CD4-positive, alpha-beta T cell treated with Interleukin-4 for 1 hour (primary cell): ENCODE results near the gene COL6A1.
"Not testable (repeated sequence)": the region's sequence is repeated elsewhere in the genome, so short reads cannot be mapped to it uniquely, and the experiment has no call there.

Experiments used
- DNase-seq, 2 donors: peaks; one replicate each; pipeline ENCODE4 v3.0.0-alpha.2; 2020 to 2022

COL6A1 gene

DNA sequence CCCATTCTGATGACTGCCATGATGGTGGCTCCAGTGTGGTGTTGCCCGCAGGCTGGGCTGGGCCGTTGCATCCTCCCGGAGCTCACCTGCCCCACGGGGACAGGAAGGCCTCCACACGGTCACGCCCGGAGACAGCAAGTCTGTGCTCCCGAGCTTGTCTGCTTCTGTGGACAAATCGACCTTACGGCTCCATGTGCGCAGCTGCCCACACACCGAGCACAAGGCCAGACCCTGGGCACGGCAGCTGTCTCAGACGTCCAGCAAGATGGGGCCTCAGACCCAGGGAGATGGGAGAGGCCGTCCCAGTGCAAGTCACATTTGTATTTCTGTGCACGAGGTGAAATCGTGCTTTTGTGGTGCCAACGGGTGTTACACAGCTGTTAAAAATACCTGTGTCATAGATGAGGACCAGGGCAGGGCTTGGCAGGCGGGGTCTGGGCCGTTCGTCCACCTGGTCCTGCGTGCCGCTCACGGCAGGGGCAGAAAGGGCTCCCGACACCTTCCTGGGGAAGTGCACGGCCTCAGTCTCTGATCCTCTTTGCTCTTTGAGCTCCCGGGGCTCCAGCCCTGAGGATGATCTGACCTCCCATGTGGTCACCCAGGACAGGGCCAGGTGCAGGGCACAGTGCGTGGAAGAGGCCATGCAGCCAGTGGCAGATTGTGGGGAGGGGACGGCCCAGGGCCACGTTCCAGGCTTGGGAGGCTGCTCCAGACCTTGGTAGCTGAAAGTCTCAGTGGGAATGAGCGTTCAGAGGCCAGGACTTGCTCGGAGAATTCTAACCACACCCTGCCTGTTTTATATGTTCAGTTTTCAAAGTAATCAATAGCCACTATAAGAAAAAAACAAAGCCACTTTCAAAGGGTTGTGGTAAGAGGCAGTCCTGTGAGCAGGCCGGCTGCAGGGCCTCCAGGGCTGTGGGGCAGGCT, 13.5 kb downstream of the COL6A1 start:
- DNase-seq = peak in 1 of 2 donors; percentile 10

DNA sequence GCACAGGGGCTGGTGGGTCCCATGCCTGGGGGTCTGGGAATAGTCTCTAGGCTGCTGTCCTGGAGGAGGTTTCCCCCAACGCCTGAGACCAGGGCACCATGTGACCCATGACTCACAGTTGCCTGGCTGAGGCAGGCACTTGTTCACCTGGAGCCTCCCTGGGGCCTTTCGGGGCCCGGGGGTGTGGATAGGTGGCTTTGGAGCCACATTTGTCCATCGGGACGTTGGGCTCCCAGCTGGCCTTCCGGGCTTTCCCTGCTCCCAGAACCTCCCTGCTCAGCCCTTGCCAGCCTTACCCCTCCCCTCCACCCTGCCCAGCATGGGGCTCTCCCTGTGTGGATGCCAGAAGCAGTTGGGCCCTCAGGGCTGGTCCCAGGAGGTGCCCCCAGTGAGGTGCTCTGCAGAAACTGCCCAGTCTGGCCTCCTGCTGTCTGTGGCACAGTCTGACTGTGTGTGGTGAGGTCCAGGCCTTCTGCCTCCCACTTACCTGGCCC, 14.2 kb downstream of the COL6A1 start:
- DNase-seq = no peak

DNA sequence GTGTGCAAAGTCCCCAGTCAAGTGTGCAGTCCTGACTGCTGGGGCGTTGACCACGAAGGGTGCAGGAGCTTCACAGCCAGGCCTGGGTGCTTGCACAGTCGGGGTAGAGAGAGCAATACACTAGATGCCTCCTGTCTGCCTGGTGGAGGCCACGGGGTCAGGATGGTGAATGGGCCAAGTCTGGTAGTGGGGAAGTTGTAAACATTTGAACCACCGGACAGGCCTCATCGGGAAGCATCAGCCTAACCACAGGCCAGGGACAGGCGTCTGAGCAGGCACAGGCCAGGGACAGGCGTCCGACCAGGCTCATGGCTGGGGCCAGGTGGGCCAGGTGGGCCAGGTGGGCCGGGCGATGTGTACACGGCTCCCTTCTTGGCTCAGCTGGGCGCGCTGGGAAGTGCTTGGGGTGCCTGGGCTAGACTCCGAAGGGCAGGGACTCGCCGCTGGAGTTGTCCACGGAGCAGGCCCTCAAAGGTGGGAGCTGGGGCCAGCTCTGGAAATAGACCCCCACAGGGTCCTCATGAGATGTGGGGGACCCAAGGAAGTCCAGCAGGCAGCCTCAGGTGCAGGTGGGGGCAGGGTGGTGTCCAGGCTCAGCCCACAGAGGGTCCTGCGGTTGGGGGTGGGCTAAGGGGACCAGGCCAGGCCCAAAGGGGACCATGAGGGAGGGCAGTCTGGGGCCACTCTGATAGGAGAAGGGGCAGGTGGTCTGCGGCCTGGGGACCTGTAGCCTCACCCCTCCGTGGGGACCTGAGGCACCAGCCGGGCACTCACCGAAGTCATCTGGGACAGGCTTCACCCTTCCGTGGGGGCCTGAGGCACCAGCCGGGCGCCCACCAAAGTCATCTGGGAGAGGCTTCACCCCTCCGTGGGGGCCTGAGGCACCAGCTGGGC, 15.0 kb downstream of the COL6A1 start:
- DNase-seq = peak in 1 of 2 donors; percentile 9

DNA sequence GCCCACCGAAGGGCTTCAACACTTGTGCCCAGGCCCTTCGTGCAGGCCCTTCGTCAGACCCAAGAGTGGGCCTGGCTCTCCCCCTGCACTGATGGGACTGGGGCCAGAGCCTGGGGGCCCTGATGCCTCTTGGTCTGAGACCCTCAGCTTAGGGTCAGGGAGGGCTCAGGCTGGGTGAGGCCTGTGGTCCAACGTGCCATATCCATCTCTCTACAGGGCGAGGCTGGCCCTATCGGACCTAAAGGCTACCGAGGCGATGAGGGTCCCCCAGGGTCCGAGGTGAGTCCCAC, 15.6 kb downstream of the COL6A1 start:
- no peak for DNase-seq

DNA sequence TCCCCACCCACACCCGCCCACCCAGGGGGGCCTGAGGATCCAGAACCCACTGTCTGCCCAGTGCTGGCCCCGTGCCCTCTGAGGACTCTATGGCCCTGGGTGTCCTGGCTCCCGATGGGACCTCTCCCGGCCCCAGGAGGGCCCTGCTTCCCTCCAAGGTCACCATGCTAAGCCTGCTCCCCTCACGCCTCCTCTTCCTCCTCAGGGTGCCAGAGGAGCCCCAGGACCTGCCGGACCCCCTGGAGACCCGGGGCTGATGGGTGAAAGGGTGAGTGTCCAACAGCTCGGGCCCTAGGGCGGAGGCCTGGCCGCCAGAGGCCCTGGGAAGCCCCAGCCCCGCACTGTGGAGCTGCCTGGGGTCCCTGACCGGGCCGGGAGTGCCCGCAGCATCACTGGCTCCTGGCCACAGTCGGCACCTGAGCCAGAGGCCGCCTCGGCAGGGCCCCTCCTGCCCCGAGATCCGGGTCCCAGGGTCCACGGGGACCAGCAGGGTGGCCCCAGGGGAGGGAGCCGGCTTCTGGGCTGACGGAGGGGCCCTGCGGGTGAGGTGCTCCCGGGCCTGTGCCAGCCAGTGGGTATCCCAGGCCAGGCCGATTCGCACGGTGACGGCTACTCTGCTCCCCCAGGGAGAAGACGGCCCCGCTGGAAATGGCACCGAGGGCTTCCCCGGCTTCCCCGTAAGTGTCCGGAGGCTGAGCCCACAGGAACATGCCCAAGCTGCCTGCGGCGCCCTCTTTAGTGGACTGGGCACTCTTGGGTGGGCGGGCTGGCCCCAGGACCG, 16.1 kb downstream of the COL6A1 start:
- no peak for DNase-seq

DNA sequence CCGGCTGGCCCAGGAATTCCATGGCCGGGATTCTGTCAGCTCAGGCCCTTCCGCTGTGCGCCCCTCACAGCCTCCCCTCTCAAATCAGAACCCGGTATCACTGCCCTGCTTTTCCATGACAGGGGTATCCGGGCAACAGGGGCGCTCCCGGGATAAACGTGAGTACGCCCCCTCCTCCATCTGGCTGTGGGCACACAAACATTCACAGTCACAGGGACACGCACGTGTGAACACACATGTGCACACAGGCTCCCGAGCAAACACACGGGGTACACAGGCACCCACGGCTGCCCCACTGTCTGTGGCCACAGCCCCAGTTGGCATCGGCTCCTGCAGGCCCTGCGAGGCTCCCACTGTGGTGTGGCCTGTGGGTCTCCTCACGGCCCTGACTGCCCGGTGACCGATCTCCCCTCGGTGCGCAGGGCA, 16.7 kb downstream of the COL6A1 start:
- no peak for DNase-seq

DNA sequence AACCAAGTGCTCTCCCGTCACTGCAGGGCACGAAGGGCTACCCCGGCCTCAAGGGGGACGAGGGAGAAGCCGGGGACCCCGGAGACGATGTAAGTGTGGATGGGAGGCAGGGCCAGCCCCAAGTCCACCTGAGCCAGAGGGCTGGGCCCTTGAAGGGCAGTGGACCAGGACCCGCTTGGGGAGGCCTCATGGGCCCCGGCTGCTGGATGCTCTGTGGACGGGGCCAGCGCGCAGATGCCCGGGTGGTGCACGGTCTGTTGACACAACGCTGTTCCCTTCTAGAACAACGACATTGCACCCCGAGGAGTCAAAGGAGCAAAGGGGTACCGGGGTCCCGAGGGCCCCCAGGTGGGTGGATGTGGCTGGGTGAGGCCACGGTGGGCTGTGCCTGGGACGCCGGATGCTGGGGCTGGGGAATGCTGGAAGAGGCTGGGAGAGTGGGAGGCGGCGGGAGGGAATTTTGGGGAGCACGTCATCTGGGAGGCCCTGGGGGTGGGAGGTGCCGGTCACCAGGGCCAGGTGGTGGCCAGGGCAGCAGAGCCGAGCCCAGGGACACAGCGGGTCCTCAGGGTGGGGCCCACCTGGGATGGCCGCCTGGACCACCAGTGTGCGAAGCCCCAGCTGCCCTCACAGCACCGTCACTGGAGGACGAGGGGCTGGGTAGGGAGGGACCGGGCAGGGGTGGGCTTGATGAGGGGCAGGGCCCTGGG, 17.5 kb downstream of the COL6A1 start:
- no peak for DNase-seq

DNA sequence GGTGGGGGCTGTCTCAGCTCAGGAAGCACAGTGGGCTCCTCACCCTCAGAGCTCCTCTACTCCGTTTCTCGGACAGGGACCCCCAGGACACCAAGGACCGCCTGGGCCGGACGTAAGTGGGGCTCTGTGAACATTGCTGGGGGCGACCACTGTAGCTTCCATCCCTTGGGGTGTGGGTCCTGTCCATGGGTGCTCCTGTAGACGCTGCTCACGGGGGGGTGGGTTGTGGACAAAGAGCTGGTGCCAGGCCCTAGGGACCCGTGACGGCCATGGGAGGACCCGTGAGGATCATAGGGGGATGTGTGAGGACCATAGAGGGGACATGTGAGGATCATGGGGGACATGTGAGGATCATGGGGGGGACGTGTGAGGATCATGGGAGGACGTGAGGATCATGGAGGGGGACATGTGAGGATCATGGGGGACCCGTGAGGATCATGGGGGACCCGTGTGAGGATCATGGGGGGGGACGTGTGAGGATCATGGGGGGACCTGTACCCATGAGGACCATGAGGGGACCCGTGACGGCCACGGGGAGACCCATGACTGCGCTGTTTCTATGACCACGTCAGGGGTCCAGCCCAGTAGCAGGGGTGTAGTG, 18.1 kb downstream of the COL6A1 start:
- no peak for DNase-seq

DNA sequence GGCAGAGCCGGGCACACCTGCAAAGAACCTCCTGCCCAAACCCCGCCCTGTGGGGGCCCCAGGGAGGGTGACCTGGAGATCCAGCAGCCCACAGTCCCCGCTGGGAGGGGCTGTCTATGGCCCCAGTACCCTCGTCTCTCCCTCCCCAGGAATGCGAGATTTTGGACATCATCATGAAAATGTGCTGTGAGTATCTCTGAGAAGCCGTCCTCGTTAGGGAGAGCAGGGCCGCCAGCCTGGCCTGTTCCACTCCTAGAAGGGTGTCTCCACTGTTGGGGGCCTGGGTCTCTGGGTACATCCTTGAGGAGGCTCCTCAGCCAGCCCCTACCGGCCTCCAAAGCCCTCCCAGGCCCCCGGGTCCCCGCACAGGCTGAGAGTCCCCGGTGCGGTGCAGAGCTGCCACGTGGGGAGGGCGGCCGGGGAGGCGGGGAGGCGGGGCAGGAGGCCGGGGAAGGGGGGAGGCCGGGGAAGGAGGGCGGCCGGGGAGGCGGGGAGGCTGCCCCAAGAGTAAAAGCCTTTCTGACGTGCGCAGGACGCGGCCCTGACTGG, 18.7 kb downstream of the COL6A1 start:
- no peak for DNase-seq

DNA sequence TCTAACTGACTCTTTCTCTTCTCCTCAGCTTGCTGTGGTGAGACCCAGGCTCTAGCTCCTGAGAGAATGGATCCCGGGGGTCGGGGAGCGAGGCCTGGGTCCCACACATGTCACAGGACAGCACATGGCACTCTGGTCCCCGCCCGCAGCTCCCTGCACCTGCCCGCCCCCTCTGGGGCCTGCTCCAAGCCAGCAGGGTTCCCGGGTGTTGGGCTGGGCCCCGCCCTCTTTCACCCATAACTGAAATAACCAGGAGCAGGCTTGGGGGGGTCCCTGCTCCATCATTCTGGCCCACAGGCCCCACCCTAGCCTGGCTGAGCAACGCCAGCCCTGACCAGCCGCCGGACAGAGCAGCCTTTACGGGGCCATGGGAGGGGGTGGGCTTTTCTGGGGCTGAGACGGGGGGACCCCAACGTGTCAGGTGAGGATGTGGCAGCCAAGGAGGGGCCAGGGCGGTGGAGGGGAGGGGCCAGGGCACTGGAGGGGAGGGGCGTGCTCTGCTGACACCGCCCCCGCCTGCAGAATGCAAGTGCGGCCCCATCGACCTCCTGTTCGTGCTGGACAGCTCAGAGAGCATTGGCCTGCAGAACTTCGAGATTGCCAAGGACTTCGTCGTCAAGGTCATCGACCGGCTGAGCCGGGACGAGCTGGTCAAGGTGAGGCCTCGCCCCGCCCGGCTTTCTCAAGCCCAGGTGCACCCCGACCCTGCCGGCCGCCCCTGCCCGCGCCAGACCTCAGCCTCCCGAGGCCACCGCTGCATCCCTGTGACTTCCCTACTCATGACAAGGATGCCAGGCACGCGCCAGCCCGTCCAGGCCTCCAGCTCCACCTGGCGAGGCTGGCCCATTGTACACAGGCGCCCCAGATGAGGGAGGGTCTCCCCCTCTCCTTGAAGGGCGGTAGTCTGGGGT, 19.4 kb downstream of the COL6A1 start:
- DNase-seq = no peak

DNA sequence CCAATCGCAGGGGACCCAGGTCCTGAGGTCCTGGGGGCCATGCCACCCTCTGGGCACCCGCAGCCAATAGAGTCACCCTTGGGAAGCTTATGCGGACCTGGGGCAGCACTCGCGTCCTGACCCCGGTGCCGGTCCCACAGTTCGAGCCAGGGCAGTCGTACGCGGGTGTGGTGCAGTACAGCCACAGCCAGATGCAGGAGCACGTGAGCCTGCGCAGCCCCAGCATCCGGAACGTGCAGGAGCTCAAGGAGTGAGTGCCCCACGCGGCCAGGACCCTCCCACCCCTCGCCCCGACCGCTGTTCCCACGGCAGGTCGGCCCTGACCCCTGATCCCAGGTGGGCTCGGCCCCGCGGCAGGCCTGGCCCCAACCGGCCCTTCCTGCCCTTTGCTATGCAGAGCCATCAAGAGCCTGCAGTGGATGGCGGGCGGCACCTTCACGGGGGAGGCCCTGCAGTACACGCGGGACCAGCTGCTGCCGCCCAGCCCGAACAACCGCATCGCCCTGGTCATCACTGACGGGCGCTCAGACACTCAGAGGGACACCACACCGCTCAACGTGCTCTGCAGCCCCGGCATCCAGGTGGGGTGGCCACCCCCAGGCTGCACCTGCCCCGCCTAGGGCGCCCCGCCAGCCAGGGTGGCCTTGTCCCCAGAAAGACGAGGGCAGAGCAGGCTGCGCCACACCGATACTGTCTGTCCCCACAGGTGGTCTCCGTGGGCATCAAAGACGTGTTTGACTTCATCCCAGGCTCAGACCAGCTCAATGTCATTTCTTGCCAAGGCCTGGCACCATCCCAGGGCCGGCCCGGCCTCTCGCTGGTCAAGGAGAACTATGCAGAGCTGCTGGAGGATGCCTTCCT, 20.5 kb downstream of the COL6A1 start:
- no peak for DNase-seq

DNA sequence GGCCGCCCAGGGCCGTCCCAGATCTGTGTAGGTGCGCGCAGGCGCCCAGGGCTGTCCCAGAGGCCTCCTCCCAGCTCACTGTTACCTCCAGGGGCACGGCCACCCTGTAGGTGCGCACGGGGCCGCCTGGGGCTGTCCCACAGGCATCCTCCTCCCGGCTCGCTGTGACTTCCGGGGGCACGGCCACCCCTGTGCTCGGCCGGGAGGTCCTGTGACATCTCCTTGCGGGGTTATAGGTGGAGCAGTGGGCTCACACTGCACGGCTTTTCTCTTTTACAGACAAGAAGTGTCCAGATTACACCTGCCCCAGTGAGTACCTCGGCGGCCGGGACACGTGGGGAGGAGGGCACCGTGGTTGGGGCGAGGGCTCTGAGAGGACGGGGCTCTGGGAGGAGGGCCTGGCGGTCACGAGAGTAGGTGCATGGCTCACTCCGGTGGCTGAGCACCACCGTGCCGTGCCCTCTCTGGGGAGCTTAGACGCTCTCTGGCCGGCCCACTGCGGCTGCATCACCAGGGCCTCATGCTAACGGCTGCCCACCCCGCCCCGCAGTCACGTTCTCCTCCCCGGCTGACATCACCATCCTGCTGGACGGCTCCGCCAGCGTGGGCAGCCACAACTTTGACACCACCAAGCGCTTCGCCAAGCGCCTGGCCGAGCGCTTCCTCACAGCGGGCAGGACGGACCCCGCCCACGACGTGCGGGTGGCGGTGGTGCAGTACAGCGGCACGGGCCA, 21.4 kb downstream of the COL6A1 start:
- DNase-seq = no peak

DNA sequence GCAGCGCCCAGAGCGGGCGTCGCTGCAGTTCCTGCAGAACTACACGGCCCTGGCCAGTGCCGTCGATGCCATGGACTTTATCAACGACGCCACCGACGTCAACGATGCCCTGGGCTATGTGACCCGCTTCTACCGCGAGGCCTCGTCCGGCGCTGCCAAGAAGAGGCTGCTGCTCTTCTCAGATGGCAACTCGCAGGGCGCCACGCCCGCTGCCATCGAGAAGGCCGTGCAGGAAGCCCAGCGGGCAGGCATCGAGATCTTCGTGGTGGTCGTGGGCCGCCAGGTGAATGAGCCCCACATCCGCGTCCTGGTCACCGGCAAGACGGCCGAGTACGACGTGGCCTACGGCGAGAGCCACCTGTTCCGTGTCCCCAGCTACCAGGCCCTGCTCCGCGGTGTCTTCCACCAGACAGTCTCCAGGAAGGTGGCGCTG, 22.0 kb downstream of the COL6A1 start:
- DNase-seq = no peak

DNA sequence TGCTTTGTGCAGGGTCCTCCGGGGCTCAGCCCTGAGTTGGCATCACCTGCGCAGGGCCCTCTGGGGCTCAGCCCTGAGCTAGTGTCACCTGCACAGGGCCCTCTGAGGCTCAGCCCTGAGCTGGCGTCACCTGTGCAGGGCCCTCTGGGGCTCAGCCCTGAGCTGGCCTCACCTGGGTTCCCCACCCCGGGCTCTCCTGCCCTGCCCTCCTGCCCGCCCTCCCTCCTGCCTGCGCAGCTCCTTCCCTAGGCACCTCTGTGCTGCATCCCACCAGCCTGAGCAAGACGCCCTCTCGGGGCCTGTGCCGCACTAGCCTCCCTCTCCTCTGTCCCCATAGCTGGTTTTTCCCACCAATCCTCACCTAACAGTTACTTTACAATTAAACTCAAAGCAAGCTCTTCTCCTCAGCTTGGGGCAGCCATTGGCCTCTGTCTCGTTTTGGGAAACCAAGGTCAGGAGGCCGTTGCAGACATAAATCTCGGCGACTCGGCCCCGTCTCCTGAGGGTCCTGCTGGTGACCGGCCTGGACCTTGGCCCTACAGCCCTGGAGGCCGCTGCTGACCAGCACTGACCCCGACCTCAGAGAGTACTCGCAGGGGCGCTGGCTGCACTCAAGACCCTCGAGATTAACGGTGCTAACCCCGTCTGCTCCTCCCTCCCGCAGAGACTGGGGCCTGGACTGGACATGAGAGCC, 22.7 kb downstream of the COL6A1 start:
- no peak for DNase-seq

DNA sequence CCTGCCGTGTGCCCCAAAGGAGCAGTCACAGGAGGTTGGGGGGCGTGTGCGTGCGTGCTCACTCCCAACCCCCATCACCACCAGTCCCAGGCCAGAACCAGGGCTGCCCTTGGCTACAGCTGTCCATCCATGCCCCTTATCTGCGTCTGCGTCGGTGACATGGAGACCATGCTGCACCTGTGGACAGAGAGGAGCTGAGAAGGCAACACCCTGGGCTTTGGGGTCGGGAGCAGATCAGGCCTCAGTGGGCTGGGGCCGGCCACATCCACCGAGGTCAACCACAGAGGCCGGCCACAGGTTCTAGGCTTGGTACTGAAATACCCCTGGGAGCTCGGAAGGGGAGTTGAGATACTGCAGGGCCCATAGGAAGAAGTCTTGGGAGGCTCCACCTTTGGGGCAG, 23.5 kb downstream of the COL6A1 start:
- no peak for DNase-seq

DNA sequence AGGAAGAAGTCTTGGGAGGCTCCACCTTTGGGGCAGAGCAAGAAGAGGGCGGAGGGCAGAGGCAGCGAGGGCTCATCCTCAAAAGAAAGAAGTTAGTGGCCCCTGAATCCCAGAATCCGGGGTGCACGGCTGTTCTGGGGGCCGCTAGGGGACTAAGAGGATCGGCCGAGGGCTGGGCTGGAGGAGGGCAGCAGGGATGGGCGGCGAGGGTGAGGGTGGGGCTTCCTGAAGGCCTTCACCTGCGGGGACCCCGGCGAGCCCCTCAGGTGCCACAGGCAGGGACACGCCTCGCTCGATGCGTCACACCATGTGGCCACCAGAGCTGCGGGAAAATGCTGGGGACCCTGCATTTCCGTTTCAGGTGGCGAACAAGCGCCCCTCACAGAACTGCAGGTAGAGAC, 23.9 kb downstream of the COL6A1 start:
- DNase-seq = no peak

DNA sequence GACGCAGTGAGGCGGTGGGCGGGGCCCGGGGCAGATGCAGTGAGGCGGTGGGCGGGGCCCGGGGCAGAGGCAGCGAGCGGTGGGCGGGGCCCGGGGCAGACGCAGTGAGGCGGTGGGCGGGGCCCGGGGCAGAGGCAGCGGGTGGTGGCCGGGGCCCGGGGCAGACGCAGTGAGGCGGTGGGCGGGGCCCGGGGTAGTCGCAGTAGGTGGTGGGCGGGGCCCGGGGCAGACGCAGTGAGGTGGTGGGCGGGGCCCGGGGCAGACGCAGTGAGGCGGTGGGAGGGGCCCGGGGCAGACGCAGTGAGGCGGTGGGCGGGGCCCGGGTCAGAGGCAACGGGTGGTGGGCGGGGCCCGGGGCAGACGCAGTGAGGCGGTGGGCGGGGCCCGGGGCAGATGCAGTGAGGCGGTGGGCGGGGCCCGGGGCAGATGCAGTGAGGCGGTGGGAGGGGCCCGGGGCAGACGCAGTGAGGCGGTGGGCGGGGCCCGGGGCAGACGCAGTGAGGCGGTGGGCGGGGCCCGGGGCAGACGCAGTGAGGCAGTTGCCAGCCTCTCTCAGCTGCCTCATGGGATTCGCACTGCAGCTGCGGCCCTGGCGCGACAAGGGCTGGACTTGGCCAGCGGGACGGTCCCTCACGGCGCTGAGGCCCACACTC, 24.4 kb downstream of the COL6A1 start:
- DNase-seq = not testable (repeated sequence)
